Spleen (tissue), 7 donors: ENCODE results near the gene PRM3.

ENCODE experiments used
- CTCF ChIP-seq, 11 experiments: fragments of 200-600 bp in 7 of 11; fragments of 450-650 bp in 4 of 11; sonication (generic) in 4 of 11; IDR thresholded peaks in 8 of 11; conservative IDR thresholded peaks in 3 of 11; 1 replicate in 7 of 11; 2 replicates in 4 of 11; pipeline versions ENCODE4 v1.4.0 to v1.8.0; 2016 to 2021; ENCODE audit warnings: antibody characterized with exemption in 11 of 11, inconsistent platforms in 4 of 11, mild to moderate bottlenecking in 1 of 11
- POLR2A ChIP-seq, 3 donors: fragments of 450-650 bp; IDR thresholded peaks; one replicate each; pipeline ENCODE4 v1.5.1; 2017; ENCODE audit warnings: antibody characterized with exemption in 3 of 3, mild to moderate bottlenecking in 1 of 3
- POLR2AphosphoS5 ChIP-seq, 3 donors: sonication (generic); formaldehyde crosslinking; IDR thresholded peaks; one replicate each; pipeline ENCODE4 v1.5.1; 2017; ENCODE audit warnings: antibody characterized with exemption in 3 of 3
- donor health status: DM: no; HTN: no; CAD: no; lungs with moderate emphysema.
- donor health status: DM: no; HTN: no; CAD: no.
- donor health status: DM: no; HTN: no; CAD: no.

GRCh38 chr16:11277607-11278337 lies 4.3 kb upstream of the PRM3 start:
- TF ChIP-seq CTCF (IDR thresholded peaks at IDR 0.05 in 8 of 11, conservative IDR thresholded peaks at IDR 0.05 in 3 of 11): no peak
- TF ChIP-seq POLR2A (IDR thresholded peaks at IDR 0.05): no peak
- no peak for TF ChIP-seq POLR2AphosphoS5 (IDR thresholded peaks at IDR 0.05)
